HFF-Myc (cell line): Measurements from ENCODE around the gene KTN1.

Experiments used
- DNase-seq: peaks from one replicate; pipeline ENCODE4 v3.0.0-alpha.2; 2011; ENCODE audit warnings: low read depth; ENCODE audit errors: extremely low read depth
- H3K4me3 ChIP-seq: replicated peaks from 2 replicates; pipeline ENCODE4 v1.5.1; 2011; ENCODE audit warnings: low read depth, mild to moderate bottlenecking, control low read depth, low read length
- CTCF ChIP-seq: IDR thresholded peaks from 2 replicates; pipeline ENCODE4 v1.5.1; 2012; ENCODE audit warnings: mild to moderate bottlenecking, low read depth, low read length, control low read depth; ENCODE audit errors: missing control alignments

The KTN1 gene

GRCh38 chr14:55553791-55554190, 26.2 kb upstream of the KTN1 start:
- no peak for TF ChIP-seq CTCF

GRCh38 chr14:55556929-55557623, 22.9 kb upstream of the KTN1 start:
- H3K4me3 ChIP-seq: no peak overlapping the region
- peak; percentile 61 for DNase-seq
- TF ChIP-seq CTCF: no peak

More at GRCh38 chr14:55553791-55554190, 26.2 kb upstream of the KTN1 start:
- DNase-seq: peak; percentile 11
- H3K4me3 ChIP-seq: no peak overlapping the region

- no peak for TF ChIP-seq CTCF
- DNase-seq: no peak
- no peak overlapping the region for H3K4me3 ChIP-seq
Measured at GRCh38 chr14:55562135-55562534, 17.9 kb upstream of the KTN1 start.

- H3K4me3 ChIP-seq: no peak overlapping the region
- no peak for TF ChIP-seq CTCF
- DNase-seq: no peak
Measured at GRCh38 chr14:55568618-55569017, 11.4 kb upstream of the KTN1 start.

- H3K4me3 ChIP-seq: no peak overlapping the region
Measured at GRCh38 chr14:55571125-55571889, 8.7 kb upstream of the KTN1 start.

GRCh38 chr14:55572578-55572977, 7.4 kb upstream of the KTN1 start:
- no peak for TF ChIP-seq CTCF
- H3K4me3 ChIP-seq: no peak overlapping the region
- no peak for DNase-seq

More at GRCh38 chr14:55571125-55571889, 8.7 kb upstream of the KTN1 start:
- TF ChIP-seq CTCF: no peak
- DNase-seq: no peak

GRCh38 chr14:55574988-55575387, 5.0 kb upstream of the KTN1 start:
- no peak for DNase-seq
- H3K4me3 ChIP-seq: no peak overlapping the region
- no peak for TF ChIP-seq CTCF
